ENCODE measurements around the gene ZNF682. TPM values are rescaled to one million over a fixed set of nuclear protein-coding genes. Genes with fewer than 3 reads are reported as not detected.
"Not testable (repeated sequence)": the region's sequence is repeated elsewhere in the genome, so short reads cannot be mapped to it uniquely, and the experiment has no call there.

The ZNF682 gene
- polyA plus RNA-seq, 4 donors, result 1.6 to 12.1 (median 1.8) TPM; not detected in 1

DNA sequence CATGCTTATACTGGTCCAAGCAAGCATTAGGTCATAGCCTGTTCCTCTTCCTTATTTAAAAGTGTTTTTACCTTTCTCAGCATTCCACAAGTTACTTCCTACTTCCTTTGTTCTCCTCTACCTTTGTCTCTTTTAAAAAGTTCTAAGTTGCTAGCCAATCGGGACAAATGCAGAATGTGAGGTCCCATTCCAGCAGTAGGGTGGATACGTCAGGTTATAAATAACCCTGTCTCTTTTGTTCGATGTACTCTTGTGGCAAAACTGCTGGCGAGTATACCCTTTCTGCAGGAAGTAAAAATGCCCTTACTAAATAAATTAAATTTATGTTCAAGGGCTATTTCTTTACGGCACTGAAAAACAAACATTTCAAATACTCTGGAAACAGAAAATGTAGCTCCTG lies 6.4 kb upstream of the ZNF682 start:
- not testable (repeated sequence) for H3K9me3 ChIP-seq (ENCODE audit: control insufficient read depth in 2 of 2, insufficient read depth in 1 of 2, low read depth in 1 of 2, low read length in 1 of 2); FAIRE-seq; H3K4me3 ChIP-seq (ENCODE audit: low read depth in 1 of 3, low read length in 3 of 3); H3K4me1 ChIP-seq (ENCODE audit: control insufficient read depth in 3 of 3, insufficient read depth in 2 of 3, low read depth in 1 of 3, low read length in 2 of 3); H3K36me3 ChIP-seq (ENCODE audit: control insufficient read depth in 3 of 3, insufficient read depth in 2 of 3, low read depth in 1 of 3, low read length in 3 of 3); DNase-seq; H3K27me3 ChIP-seq (ENCODE audit: control insufficient read depth in 3 of 3, insufficient read depth in 3 of 3, low read length in 3 of 3); H3K27ac ChIP-seq (ENCODE audit: low read depth in 1 of 3, low read length in 2 of 3)
- WGBS, 3 donors, result 66 to 78% (median 74%) methylated on average over 5 of the region's 5 CpGs

DNA sequence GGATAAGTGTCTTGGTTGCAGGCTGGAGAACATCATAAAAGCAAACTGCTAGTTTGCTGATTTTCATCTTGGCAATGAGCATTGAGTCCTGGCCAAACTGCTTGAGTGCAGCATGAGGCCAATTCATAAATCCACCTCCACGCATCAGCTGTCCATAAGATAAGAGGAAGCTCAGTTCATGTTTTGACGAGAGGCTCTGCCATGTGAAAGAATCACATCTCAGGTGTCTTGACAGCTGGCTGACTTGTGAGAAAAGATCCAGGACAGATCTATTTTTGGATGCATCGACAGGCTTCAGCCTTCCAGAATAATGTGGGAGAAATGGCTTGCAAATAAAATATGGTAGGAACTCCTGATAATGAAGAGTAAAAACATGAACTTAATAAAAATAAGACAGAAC lies 5.4 kb upstream of the ZNF682 start:
- Histone ChIP-seq H3K4me1 (ENCODE audit: control insufficient read depth in 3 of 3, insufficient read depth in 2 of 3, low read depth in 1 of 3, low read length in 2 of 3) (no peaks in the 10 kb centered on the region), H3K27ac (ENCODE audit: low read depth in 1 of 3, low read length in 2 of 3) (no peak overlapping the region), H3K4me3 (ENCODE audit: low read depth in 1 of 3, low read length in 3 of 3) (no peak overlapping the region), H3K36me3 (ENCODE audit: control insufficient read depth in 3 of 3, insufficient read depth in 2 of 3, low read depth in 1 of 3, low read length in 3 of 3) (no peaks in the 10 kb centered on the region), H3K27me3 (ENCODE audit: control insufficient read depth in 3 of 3, insufficient read depth in 3 of 3, low read length in 3 of 3) (no peaks in the 10 kb centered on the region), H3K9me3 (ENCODE audit: control insufficient read depth in 2 of 2, insufficient read depth in 1 of 2, low read depth in 1 of 2, low read length in 1 of 2) (no peaks in the 10 kb centered on the region)
- FAIRE-seq (no peak), DNase-seq (no peak)
- 70 to 73% (median 70%) methylated on average over 3 of the region's 3 CpGs for WGBS, 3 donors

DNA sequence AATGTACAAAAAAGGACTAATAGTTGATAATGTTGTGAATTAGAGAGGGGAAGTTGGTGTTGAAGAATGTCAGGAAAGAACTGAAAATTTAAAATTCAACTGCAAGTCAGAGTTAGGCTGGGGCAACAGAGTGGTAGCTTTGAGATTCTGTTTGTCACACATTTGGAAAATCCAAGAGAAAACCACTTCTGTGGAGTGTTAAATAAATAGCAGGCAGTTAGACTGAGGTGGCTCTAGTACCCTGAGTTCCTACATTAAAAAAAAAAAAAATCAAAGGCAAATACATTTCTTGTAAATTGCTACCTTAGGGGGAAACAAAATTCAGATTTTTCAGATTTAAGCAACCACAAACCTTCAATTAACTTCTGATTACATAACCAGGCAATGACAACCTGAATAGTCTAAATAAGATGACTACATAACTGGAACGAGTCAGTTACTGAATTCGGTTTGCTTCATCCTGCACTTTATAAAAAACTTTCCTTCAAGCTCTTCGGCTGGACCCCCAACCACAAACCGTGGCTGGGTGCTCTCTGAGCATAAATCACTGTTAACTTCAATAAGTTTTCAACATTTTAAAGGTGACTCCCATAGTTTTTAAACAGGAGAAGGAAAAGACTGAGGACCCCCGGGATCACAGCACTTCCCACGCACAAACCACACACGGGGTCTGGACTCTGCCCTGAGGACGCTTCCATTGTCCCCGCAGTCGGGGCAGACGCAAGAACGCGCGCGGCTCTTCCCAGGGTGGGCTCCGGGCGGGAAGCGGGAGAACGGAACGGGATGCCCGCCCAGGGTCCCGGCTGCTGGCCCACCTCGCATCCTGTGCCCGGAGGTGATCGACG lies 725 bp downstream of the ZNF682 start:
- Histone ChIP-seq H3K9me3 (ENCODE audit: control insufficient read depth in 2 of 2, insufficient read depth in 1 of 2, low read depth in 1 of 2, low read length in 1 of 2) (no peaks in the 10 kb centered on the region), H3K27me3 (ENCODE audit: control insufficient read depth in 3 of 3, insufficient read depth in 3 of 3, low read length in 3 of 3) (no peaks in the 10 kb centered on the region), H3K4me3 (ENCODE audit: low read depth in 1 of 3, low read length in 3 of 3) (peak overlapping the region; percentile 71 to 88 (median 84)), H3K27ac (ENCODE audit: low read depth in 1 of 3, low read length in 2 of 3) (peak overlapping the region in 2 of 3 donors; percentile 66 to 82), H3K4me1 (ENCODE audit: control insufficient read depth in 3 of 3, insufficient read depth in 2 of 3, low read depth in 1 of 3, low read length in 2 of 3) (no peaks in the 10 kb centered on the region), H3K36me3 (ENCODE audit: control insufficient read depth in 3 of 3, insufficient read depth in 2 of 3, low read depth in 1 of 3, low read length in 3 of 3) (no peaks in the 10 kb centered on the region)
- no peak for FAIRE-seq
- no peak for DNase-seq
- WGBS, 3 donors, result 1 to 2% (median 2%) methylated on average over 24 to 26 of the region's 26 CpGs

DNA sequence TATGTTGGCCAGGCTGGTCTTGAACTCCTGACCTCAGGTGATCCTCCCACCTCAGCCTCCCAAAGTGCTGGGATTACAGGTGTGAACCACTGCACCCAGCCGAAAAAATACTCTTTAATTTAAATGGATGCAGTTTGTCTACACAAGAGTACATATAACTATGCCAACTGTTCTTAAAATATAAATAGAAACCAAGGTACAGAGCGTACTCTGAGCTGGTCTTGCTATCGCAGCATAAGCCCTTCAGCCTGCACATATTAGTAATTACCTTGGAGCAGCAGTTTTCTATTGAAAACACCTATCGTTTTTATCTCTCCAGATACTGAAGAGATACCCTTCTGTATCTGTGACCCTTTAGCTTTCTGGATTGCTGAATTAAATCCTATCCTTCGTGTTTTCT lies 3.4 kb downstream of the ZNF682 start:
- no peak for FAIRE-seq
- Histone ChIP-seq H3K36me3 (ENCODE audit: control insufficient read depth in 3 of 3, insufficient read depth in 2 of 3, low read depth in 1 of 3, low read length in 3 of 3) (no peaks in the 10 kb centered on the region), H3K27me3 (ENCODE audit: control insufficient read depth in 3 of 3, insufficient read depth in 3 of 3, low read length in 3 of 3) (no peaks in the 10 kb centered on the region), H3K9me3 (ENCODE audit: control insufficient read depth in 2 of 2, insufficient read depth in 1 of 2, low read depth in 1 of 2, low read length in 1 of 2) (peaks cover 0 to 3% of the 10 kb centered on the region in 2 donors), H3K4me3 (ENCODE audit: low read depth in 1 of 3, low read length in 3 of 3) (no peak overlapping the region), H3K27ac (ENCODE audit: low read depth in 1 of 3, low read length in 2 of 3) (no peak overlapping the region), H3K4me1 (ENCODE audit: control insufficient read depth in 3 of 3, insufficient read depth in 2 of 3, low read depth in 1 of 3, low read length in 2 of 3) (no peaks in the 10 kb centered on the region)
- 94 to 97% (median 96%) methylated on average over 5 of the region's 5 CpGs for WGBS, 3 donors
- DNase-seq, result no peak

DNA sequence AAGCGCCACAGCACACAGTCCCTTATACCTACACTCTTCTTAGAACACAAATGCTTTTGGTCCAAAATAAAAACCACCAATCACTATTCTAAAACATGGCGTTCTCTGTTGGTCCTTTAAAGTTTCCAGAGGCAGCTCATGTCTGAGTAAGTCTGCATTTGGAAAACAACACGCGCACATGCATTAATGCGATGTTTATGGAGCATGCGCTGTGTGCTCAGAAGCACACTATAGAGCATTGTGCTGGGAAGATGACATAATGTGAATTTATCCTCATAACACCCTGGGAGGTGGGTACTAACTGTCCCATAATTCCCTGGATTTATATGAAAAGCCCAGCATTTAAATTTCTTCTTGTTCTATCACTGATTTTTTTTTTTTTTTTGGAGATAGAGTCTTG lies 10.7 kb downstream of the ZNF682 start:
- no peak for FAIRE-seq
- Histone ChIP-seq H3K4me3 (ENCODE audit: low read depth in 1 of 3, low read length in 3 of 3) (no peak overlapping the region), H3K36me3 (ENCODE audit: control insufficient read depth in 3 of 3, insufficient read depth in 2 of 3, low read depth in 1 of 3, low read length in 3 of 3) (peaks cover 2 to 5% (median 2%) of the 10 kb centered on the region in 3 donors), H3K4me1 (ENCODE audit: control insufficient read depth in 3 of 3, insufficient read depth in 2 of 3, low read depth in 1 of 3, low read length in 2 of 3) (no peaks in the 10 kb centered on the region), H3K27ac (ENCODE audit: low read depth in 1 of 3, low read length in 2 of 3) (no peak overlapping the region), H3K27me3 (ENCODE audit: control insufficient read depth in 3 of 3, insufficient read depth in 3 of 3, low read length in 3 of 3) (no peaks in the 10 kb centered on the region), H3K9me3 (ENCODE audit: control insufficient read depth in 2 of 2, insufficient read depth in 1 of 2, low read depth in 1 of 2, low read length in 1 of 2) (peaks cover 0 to 5% of the 10 kb centered on the region in 2 donors)
- WGBS, 3 donors, result 96 to 98% (median 98%) methylated on average over 6 of the region's 6 CpGs
- no peak for DNase-seq

DNA sequence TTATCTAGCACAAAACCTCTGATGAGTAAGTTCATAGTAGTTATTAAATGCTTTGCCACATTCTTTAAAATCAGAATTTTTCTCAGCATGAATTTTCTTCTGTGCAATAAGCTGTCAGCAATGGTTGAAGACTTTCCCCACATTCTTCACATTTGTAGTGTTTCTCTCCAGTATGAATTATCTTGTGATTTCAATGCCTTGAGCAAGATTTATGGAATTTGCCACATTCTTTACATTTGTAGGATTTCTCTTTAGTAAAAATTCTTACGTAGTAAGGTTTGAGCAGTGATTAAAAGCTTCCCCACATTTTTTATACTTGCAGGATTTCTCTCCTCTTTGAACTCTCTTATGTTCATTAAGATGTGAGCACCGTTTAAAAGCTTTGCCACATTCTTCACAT lies 33.6 kb downstream of the ZNF682 start:
- Histone ChIP-seq H3K27ac (ENCODE audit: low read depth in 1 of 3, low read length in 2 of 3) (no peak overlapping the region), H3K4me3 (ENCODE audit: low read depth in 1 of 3, low read length in 3 of 3) (no peak overlapping the region), H3K4me1 (ENCODE audit: control insufficient read depth in 3 of 3, insufficient read depth in 2 of 3, low read depth in 1 of 3, low read length in 2 of 3) (no peaks in the 10 kb centered on the region), H3K36me3 (ENCODE audit: control insufficient read depth in 3 of 3, insufficient read depth in 2 of 3, low read depth in 1 of 3, low read length in 3 of 3) (peaks cover 0 to 19% (median 12%) of the 10 kb centered on the region in 3 donors), H3K9me3 (ENCODE audit: control insufficient read depth in 2 of 2, insufficient read depth in 1 of 2, low read depth in 1 of 2, low read length in 1 of 2) (peaks cover 0 to 38% of the 10 kb centered on the region in 2 donors), H3K27me3 (ENCODE audit: control insufficient read depth in 3 of 3, insufficient read depth in 3 of 3, low read length in 3 of 3) (no peaks in the 10 kb centered on the region)
- no peak for DNase-seq
- WGBS, 3 donors, result 93 to 98% (median 94%) methylated on average over 2 of the region's 2 CpGs
- FAIRE-seq, result no peak

DNA sequence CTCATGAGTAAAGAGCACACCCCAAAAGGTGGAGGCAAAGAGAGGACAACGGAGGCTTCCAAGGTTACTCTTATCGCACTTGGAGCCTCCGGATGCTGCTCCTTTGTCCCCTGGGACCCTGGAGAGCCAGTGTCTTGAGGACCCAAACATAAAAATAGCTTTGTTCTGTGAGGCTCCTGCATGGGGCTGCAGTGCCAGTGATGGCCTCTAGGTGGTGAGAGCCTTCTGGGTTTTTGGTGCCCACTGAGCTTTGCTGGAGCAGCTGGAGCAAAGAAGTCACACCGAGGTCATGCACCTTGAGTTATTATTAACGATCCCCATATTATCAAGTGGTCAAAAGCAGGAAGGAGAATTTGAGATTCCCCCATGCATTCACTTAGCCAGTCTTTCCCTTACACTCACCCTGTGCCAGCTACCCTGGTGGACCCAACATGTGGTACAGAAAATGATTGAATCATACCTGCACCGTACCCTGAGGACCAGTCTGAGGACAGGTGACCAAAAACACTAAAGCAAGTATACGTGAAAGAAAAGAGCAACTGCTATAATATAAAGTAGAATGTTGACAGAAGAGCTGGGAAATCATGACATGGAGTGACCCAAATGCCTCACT lies 41.5 kb downstream of the ZNF682 start:
- Histone ChIP-seq H3K27me3 (ENCODE audit: control insufficient read depth in 3 of 3, insufficient read depth in 3 of 3, low read length in 3 of 3) (no peaks in the 10 kb centered on the region), H3K36me3 (ENCODE audit: control insufficient read depth in 3 of 3, insufficient read depth in 2 of 3, low read depth in 1 of 3, low read length in 3 of 3) (no peaks in the 10 kb centered on the region), H3K9me3 (ENCODE audit: control insufficient read depth in 2 of 2, insufficient read depth in 1 of 2, low read depth in 1 of 2, low read length in 1 of 2) (peaks cover 0 to 32% of the 10 kb centered on the region in 2 donors), H3K27ac (ENCODE audit: low read depth in 1 of 3, low read length in 2 of 3) (no peak overlapping the region), H3K4me1 (ENCODE audit: control insufficient read depth in 3 of 3, insufficient read depth in 2 of 3, low read depth in 1 of 3, low read length in 2 of 3) (no peaks in the 10 kb centered on the region), H3K4me3 (ENCODE audit: low read depth in 1 of 3, low read length in 3 of 3) (no peak overlapping the region)
- WGBS, 3 donors, result 56 to 75% (median 69%) methylated on average over 7 of the region's 7 CpGs
- FAIRE-seq (no peak), DNase-seq (no peak)

DNA sequence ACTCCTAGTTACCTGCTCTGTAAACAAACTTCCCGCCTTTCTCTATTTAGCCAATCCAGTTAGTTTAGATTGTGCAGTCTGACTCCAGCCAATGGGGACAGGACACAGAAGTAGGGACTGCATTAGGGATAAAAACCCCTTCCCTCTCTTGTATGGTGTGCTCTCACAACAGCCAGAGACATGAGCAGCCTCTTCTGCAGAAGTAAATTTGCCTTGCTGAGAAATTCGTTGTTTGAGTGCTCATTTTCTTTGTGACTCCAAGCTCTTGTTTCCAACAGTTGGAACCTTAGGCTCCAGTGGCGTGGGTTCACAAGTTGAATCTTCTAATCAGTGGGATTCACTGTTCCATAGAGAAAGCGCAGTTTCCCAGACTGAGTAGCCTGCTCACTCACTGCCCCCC lies 72.4 kb downstream of the ZNF682 start:
- no peak overlapping the region for H3K4me3 ChIP-seq (ENCODE audit: low read depth in 1 of 3, low read length in 3 of 3)
- no peak overlapping the region for H3K27ac ChIP-seq (ENCODE audit: low read depth in 1 of 3, low read length in 2 of 3)
- no peaks in the 10 kb centered on the region for H3K4me1 ChIP-seq (ENCODE audit: control insufficient read depth in 3 of 3, insufficient read depth in 2 of 3, low read depth in 1 of 3, low read length in 2 of 3)
- no peaks in the 10 kb centered on the region for H3K36me3 ChIP-seq (ENCODE audit: control insufficient read depth in 3 of 3, insufficient read depth in 2 of 3, low read depth in 1 of 3, low read length in 3 of 3)
- DNase-seq, result no peak
- FAIRE-seq, result no peak
- peaks cover 0 to 25% of the 10 kb centered on the region in 2 donors for H3K9me3 ChIP-seq (ENCODE audit: control insufficient read depth in 2 of 2, insufficient read depth in 1 of 2, low read depth in 1 of 2, low read length in 1 of 2)
- whole genome bisulfite sequencing, 3 donors, result 80 to 87% (median 80%) methylated on average over 4 of the region's 4 CpGs
- no peaks in the 10 kb centered on the region for H3K27me3 ChIP-seq (ENCODE audit: control insufficient read depth in 3 of 3, insufficient read depth in 3 of 3, low read length in 3 of 3)
